Astrocyte (in vitro differentiated cells and primary cell): ENCODE measurements around the gene RAPGEF3.

Source experiments
- CTCF ChIP-seq: IDR thresholded peaks from 2 replicates; pipeline ENCODE4 v1.5.1; 2011; ENCODE audit warnings: low read depth, mild to moderate bottlenecking, inconsistent platforms, low read length, moderate library complexity; ENCODE audit not compliant: insufficient read depth
- EZH2 ChIP-seq: IDR thresholded peaks from 2 replicates; pipeline ENCODE4 v1.6.1; 2012; ENCODE audit warnings: mild to moderate bottlenecking, low read length, inconsistent platforms; ENCODE audit not compliant: insufficient read depth

DNA sequence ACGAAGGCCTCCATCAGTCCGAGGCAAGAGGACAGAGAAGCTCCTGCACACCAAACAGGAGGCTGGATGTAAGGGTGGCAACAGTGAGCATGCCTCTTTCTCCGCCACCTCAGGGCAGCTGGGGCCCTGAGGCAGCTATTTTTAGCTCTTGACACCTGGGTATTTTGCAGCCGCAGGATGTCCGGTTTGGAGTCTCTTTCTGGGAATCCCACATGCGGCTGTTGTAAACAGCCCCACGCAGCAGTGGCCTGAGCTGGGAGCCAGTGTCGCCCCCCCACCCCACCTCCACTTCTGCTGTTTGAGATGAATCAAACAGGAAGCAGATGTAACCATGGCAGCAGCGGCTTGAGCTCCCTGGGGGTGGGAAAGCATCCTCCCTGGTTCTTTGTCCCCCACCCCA is 49.4 kb upstream of the RAPGEF3 start:
- TF ChIP-seq CTCF (no peak), EZH2 (no peak)
